ENCODE data around the gene NEAT1.
A peak's percentile ranks its signal among the peaks of the same experiment; 100 is the strongest.

The NEAT1 gene

DNA sequence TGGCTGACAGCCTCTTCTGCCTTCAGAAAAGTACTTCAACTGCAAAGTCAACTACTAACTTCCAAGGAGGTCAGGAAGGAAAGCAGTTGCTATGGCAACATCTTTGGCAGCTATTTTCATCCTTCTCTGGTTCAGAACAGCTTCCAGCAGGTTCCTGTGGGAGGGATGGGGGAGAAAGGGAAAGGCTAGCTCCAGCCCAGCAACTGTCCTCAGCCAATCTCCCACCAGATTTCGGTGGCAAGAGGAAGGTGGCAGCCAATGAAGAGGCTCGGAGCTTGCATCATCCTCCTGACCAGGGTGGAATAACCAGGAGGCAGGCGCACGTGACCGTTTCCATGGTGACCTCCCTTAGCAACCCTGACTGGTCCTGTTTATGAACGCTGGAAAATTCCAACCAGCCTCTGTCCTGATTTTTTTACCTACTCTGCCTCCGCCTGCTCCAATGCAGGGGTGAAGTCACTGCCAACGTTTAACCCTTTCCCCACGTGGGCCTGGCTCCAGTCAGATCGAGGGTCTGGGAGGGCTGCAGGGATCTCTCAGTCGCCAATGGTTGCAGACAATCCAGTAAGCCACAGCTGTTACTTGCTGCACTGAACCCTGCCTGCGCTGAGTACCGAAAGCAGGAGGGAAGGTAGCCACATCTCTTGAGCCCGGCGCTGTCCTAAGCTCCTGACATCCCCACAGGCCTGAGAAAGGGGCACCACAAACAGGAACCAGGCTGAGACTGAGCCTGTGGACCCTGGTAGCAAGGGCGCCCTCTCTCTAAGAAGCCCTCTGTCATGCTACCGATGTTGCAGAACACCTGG lies 65.1 kb downstream of the NEAT1 start:
- peak in 2 of 5 donors; percentile 51 to 60 for DNase-seq

DNA sequence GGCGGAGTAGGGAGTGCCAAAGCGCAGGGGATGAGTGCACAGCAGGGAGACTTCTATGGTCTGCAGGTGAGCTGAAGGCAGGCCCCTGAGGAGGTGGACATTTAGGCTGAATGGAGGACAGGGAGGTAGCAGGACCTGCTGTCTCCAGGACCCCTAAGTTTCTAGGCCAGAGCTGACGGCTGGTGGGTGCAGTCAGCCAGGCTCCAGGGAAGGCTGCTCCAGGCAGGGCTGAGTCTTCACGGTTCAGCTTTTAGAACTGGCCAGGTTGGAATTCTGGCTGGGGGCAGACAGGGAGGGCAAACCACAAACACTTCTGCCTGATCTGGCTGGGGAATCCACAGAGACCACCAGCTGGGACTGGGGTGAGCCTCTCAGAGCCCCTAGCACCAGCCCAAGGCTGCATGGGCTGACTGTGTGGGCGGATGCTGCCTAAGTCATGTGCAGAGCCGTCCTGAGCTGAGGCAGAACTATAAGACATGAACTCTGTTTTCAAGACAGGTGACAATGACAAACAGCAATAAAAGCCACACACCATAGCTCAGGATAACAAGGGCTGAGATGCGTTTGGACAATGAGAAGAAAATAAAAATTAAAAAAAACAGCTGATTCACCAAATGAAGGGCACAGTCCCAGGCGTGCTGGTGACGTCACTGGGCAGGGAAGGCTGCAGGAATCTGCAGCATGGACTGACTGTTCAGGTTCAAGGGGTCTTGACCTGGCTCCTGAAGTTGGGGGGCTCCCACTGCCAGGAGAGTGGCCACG lies 65.9 kb downstream of the NEAT1 start:
- no peak for DNase-seq

DNA sequence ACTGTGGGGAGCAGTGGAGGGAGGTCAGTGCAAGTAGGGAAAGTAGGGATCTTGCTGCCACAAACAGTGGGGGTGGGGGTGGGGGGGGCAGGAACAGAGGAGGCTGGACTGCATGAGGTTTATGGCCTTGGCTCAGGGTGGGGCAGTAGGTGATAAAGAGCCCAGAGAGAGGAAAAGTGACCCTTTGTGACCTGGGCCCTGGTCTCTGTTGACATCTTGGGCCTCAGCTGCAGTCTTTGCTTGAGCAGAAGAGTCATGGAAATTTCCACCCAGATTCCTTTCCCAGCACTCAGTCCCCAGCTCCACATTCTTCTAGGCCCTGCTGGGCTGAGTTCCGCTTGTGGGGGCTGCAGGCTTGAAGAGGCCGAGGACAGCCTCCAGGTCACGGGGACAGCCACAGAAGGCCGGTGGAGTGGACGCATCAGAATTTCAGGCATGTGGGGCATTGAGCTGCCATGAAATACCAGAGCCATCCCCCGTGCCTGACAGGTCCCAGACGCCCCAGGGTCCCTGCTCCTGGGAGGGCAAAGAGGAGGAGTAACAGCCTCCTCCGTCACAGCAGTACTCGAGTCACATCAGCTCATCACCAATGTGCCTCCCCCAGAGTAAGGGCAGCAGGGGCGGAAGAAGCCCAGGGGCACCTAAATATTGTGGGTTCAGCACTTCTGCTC lies 66.6 kb downstream of the NEAT1 start:
- DNase-seq: no peak

DNA sequence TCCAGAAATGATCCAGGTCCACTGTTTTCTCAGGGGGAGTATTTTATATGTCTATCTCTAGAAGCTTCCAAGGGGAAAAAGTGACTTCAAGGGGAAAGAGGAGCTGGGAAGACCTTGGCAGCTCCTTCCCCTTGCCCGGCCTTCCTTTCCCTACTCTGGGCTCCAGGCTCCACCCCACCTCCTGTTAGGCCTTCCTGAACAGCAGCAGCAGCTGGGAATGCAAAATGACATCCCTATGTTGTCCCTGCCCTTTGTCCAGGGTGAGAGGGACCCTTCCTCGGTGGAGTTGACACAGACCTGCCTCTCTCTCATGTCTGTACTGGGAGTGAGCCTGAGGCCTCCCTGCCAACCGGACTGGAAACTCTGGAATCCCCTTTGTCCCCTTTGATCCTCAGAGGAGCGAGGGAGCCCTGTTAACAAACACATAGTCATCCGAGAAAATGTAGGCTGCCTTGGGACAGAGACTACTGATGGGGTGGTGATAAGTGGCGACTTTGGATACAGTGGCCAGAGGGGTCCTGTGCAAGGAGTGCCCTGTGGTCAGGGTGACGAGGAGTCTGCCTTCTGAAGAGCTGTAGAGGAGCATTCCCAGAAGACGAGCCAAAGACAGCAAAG lies 67.2 kb downstream of the NEAT1 start:
- DNase-seq: no peak

DNA sequence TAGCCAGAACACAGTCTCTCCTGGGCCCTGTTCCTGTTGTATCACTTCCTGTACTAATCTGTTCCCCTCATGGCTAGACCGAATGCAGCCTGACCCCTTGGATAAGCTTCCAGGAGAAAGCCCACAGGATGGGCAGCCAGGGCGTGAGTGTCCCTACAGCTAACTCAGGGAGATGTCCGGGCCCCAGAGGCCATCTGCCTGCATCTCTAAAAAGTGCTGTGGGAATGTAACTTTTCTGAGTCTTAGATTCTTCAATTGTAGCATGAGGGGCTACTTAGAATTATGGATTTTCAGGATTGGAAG lies 68.5 kb downstream of the NEAT1 start:
- no peak for DNase-seq

DNA sequence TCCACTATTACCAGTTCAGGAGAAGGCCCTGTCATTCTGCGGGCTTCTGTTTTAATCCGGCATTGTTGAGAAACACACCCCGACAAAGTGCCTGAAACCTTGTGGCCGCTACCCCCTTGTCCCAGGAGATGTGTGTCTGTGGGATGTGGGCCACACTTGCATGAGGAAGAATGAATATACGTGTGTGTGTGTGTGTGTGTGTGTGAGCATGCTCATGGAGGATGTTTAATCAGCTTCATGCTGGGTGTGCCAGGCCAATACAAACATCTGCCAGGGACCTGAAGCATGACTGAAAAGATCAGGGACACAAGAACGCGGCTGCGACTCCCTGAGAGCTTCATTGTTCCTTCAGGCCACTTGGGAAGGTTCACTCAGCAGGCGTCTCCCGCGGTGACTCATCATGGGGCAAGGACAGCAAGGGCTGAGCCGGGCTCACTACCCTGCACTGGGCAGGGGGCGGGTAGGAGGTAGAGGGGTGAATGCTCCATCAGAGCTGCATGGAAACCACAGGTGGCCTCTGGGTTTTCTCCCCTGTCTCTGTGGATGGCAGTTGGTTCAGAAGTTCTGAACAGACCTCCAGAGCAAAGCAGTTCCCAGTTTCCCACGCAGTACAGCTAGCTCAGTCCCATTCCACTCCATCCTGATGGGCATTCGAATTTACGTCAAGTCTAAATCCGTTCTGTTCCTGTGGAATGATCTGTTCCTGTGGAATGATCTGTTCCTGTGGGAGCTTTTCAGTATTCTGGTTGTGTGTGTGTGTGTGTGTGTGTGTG lies 69.2 kb downstream of the NEAT1 start:
- DNase-seq: no peak

DNA sequence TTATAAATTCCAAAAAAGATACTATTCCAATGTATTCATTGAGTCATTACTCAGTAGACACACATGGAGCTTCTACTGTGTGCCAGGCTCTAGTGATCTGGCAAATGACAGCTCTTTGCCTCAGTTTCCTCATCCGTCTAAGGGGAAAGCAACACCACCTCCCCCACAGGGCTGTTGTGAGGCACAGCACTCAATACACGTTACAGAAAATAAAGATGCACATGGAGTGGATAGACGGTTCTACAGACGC lies 69.7 kb downstream of the NEAT1 start:
- no peak for DNase-seq

DNA sequence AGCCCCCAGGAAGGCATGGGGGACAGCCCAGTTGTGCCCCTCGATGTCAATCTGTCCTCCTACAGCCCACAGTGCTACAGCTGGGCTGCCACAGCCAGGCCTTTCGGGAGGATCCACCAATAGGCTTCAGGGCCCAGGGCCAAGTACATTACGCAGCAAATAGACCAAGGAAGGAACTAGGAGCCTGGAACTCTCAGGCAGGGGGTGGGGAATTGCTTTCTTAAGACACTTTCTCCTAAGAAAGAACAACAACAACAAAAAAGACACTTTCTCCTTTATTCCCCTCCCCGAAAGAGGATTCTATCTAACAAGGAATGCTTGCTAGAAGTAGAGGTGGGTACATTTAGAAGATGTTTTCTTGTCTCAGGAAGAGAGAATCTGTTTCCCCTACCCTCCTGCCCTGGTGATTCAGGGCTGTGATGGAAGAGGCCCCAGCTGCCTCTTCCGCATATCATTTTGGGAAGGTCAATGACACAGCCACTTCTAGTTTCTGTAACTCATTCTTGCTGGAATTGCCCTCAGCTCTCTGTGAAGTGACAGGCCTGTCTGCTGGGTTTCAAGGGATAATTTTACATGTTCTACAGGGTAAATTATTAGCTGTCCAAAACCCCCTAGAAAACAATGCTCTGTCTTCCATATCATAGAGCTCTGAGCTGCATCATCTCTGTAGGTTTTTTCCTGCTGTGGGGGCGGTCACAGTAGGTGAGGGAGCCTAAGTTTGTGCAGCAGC lies 70.2 kb downstream of the NEAT1 start:
- no peak for DNase-seq

DNA sequence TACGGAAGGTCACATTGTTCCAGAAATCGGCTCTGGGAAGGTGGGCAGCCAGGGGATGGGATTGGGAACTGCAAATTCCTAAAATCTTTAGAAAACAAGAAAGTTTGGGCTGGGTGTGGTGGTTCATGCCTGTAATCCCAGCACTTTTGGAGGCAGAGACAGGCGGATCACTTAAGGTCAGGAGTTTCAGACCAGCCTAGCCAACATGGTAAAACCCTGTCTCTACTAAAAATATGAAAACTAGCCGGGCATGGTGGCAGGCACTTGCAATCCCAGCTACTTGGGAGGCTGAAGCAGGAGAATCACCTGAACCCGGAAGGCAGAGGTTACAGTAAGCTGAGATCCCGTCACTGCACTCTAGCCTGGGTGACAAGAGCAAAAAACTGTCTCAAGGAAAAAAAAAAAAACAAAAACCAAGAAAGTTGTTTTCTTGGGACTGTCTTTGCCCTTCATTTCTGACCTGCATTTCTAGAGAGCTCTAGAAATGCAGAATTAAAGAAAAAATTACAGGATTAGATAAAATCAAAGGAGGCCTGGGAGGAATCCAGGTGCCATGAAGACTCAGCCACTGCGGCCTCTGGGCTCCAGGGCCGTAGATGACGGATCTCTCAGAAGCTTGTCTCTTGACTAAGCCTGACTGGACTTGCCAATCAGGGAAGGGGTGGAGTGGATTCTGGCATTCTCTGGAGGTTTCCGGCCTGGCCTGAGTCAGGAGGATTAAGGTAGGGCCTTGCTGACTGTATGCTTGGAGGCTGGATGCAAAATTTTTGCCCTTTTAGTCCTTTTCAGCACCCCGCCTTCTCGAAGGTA lies 71.0 kb downstream of the NEAT1 start:
- no peak for DNase-seq
